NCI-H82 treated with DMSO at 0.1 percent for 48 hours (cell line): ENCODE data around the gene BTN3A1.
"Not testable (repeated sequence)": the region's sequence is repeated elsewhere in the genome, so short reads cannot be mapped to it uniquely, and the experiment has no call there.

ENCODE experiments used
- DNase-seq: peaks from one replicate; lab custom pipeline; 2025; ENCODE audit not compliant: unreplicated experiment; lab: John Stamatoyannopoulos, UW

BTN3A1 gene

GRCh38 chr6:26401987-26402658 is at the start of gene BTN3A1:
BTN3A1 (plus strand) TSS chr6:26402275; CDS start chr6:26405564, 3,289 bp downstream.
- DNase-seq: peak; percentile 65

DNA sequence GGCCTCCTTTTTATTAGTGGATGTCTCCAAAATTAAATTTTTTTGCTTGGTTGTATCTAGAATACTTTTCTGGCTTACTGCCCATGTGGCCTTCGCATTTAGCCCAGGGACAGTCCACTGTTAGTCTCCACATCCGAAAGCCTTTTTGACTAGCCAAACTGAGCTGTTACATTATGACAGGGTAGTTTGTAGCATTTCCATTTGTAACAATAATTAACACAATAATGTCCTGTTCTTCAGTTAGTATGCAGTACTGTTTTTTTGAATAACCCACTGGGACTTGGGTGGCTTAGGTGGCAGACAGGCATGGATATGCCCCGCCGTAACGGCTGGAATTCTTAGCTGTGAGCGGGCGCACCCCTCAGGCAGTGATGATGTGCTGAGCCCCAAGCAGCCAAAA is 49.8 kb upstream of the BTN3A1 start:
- no peak for DNase-seq

DNA sequence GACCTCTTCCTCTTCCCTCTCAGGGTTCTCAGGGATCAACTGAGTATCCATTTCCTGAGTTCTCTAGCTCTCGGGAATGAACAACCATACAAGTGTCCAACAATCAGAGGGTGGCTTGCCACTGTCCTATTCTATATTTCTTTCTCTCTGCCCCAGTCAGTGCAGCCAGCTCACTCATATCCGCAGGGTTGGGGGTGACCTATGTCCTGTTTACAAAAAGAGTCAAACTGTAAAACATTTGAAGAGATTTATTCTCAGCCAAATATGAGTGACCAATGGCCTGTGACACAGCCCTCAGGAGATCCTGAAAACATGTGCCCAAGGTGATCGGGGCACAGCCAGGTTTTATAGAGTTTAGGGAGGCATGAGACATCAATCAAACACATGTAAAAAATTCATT is 47.9 kb upstream of the BTN3A1 start:
- no peak for DNase-seq

DNA sequence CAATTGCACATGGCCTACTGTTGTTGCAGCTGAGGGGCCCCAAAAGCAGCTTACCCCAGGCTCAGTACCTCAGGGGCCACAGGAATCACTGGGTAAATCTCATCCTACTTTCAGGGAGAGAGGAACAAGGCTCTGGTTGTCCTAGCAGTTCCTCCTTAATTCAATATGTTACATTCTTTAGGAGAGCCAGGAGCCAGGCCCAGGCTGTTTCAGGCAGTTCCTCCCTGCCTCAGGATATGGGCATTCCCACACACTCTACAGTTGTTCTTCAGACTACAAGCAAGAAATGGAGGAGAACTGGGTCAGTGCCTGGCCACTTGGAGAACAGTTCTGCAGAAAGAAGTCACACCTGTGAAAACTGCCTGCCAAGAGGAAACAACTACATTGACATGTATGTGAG is 46.7 kb upstream of the BTN3A1 start:
- no peak for DNase-seq

DNA sequence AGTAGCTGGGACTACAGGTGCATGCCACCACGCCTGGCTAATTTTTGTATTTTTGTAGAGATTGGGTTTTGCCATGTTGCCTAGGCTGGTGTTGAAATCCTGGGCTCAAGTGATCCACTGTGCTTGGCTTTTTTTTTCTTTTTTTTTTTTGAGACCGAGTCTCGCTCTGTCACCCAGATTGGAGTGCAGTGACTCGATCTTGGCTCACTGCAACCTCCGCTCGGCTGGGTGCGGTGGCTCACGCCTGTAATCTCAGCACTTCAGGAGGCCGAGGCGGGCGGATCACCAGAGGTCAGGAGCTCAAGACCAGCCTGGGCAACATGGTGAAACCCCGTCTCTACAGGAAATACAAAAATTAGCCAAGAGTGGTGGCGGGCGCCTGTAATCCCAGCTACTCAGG is 44.5 kb upstream of the BTN3A1 start:
- not testable (repeated sequence) for DNase-seq

DNA sequence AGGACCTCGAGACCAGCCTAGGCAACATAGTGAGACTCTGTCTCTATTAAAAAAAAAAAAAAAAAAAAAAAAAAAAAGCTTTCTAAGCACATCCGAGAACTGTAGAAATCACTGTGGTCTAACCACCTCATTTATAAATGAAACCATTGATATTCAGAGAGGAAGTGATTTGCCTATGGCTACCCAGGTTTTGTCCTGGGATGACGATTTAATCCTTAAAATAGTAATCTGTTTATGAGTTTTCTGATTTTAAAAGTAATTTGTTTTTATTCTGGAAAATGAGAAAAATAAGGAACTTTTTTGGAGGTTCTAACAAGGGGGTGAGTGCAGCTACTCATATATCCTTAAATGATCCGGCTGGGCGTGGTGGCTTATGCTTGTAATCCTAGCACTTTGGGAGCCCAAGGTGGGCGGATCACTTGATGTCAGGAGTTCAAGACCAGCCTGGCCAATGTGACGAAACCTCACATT is 43.5 kb upstream of the BTN3A1 start:
- DNase-seq: no peak

- DNase-seq: no peak
These were observed 42.3 kb upstream of the BTN3A1 start for GRCh38 chr6:26359765-26360164.

- DNase-seq: no peak
These were observed 41.3 kb upstream of the BTN3A1 start for GRCh38 chr6:26360451-26361416.

GRCh38 chr6:26361544-26361943 is 40.5 kb upstream of the BTN3A1 start:
- DNase-seq: no peak

- DNase-seq: no peak
These were observed 39.8 kb upstream of the BTN3A1 start for GRCh38 chr6:26362093-26362835.

DNA sequence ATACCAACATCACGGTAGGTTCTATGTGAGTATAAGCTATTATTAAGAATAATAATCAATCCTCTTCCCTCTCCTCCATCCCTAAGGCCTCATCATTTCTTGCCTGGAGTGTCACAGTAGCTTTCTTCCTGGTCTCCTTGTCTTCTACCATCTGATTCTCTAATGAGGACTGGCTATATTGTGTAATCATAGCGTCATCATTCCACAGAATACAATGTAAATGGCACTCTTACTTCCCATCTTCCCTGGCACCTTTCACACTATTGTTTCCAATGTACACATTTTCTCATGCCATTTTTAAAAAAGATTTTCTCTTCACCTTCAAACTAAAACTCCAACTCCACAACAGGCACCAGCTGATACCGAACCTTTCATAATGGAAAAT is 39.2 kb upstream of the BTN3A1 start:
- DNase-seq: no peak

DNA sequence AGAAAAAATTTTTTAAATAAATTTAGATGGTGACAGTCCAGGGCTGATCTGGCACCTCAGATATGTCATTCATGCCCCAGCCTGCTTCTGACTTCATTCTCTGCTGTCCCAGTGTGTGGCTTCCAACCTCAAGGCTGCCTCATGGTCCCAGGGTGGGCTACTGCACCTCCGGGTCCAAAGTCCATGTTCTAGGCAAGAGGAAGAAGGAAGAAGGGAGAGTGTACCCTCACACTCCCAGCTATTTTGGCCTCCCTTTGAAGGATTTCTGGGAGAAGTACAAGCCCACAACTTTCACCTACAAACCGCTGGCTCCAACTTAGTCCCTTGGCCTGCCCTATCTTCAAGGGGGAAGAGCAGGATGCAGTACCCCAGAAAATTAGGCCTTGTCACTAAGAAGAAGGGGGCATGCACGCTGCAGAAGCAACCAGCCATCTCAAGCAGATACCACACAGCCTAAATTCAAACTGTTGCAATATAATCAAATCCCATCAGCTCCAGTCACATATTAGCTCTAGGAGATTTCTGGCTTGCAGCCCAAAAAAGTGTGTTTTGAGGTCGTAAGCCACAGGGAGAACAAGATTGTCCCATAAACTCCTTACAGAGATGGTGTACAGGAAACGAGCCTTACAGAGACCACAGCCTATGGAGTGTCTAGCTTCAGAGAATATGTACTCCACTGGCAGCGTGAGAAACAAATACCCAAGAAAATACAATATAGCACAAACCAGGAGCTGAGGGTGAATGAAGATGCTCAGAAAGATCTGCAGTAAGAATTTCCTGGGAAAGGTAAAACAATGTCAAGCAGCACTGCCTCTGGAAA is 38.0 kb upstream of the BTN3A1 start:
- no peak for DNase-seq

GRCh38 chr6:26365633-26365995 is 36.5 kb upstream of the BTN3A1 start:
- no peak for DNase-seq

GRCh38 chr6:26366504-26366903 is 35.6 kb upstream of the BTN3A1 start:
- no peak for DNase-seq

DNA sequence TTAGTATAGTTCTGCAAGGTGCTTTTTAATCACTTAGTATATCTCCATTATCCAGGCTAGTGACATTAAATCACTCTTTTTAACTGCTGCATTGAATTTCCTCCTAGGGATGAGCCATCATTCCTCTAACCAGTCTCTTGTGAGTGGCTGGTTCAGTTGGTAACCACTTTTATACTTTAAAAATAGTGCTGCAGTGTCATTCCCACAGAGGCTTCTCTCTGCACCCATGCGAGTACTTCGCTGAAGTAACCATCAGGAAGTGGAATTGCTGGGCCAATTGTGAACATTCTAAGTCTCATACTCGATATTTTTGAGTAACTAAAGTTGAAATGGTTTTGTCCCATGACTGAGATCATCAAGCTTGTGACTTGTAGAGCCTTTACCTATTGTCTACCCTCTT is 35.0 kb upstream of the BTN3A1 start:
- no peak for DNase-seq

GRCh38 chr6:26371813-26372212 is 30.3 kb upstream of the BTN3A1 start:
- DNase-seq: not testable (repeated sequence)

DNA sequence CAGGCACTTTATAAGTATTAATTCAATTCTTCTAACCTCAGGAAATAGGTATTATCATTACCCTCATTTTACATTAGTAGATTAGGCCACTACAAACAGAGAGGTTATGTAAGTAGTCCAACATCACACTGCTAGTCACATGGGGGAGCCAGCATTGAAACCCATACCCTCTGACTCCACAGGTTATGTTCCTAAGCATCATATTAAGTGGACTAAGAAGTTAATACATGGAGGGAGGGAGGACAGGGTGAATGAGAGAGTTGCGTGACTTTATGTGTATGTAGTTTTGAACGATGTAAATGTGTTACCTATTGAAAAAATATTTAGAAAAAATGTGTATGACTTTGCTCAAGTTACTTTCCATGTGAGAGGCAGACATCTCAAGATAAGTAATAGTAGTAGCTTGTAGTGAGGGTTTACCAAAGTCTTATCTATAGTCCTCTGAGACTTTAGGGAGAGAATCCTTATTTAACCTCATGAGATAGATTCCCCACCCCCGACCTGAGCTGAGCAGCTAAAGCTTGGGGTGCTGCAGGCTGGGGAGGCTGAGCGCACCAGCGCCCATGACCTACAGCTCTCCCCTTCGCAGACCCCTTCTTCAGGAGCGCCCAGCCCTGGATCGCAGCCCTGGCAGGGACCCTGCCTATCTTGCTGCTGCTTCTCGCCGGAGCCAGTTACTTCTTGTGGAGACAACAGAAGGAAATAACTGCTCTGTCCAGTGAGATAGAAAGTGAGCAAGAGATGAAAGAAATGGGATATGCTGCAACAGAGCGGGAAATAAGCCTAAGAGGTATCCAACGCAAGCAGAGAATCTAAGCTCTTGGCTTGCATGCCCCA is 29.5 kb upstream of the BTN3A1 start:
- no peak for DNase-seq

DNA sequence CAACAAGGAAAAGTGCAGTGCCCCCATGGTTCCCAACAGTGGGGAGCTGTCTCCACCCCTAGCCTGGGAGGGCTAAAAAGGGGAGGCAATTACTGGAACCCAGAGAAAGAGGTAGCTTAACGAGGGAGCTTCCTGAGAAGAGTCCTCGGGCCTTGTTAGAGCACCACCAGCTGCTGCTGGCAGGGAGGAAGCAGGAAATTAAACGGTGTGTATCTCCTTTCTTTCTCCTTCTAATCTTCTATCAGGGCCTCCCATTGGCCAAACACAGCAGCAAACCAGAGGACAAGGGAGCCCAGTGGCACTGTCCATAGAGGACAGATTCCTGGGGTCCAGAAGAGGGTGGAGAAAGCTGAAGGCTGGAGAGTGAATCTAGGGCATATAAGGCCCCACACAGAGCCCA is 26.8 kb upstream of the BTN3A1 start:
- DNase-seq: no peak

- no peak for DNase-seq
These were observed 24.4 kb upstream of the BTN3A1 start for GRCh38 chr6:26377719-26378118.

DNA sequence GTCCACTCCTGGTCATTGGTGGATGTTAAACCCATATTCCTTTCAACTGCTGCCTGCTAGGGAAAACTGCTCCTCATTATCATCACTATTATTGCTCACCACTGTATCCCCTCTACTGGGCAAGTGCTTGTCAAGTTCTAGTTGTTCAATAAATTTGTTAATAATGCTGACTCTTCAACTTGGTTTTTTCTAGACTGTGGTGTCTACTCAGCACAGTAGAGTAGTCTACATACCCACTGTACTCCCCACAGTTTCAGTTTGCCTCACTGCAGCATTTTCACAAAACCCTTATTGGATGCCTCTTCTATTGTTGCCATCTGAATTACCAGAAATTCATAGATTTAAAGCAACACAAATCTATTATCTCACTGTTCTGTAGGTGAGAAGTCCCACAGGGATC is 23.9 kb upstream of the BTN3A1 start:
- DNase-seq: not testable (repeated sequence)
